ENCODE measurements around the gene FAM107A.

The FAM107A gene

GRCh38 chr3:58518291-58518789 lies 58.9 kb downstream of the FAM107A start:
- no peak for DNase-seq (ENCODE audit: low spot score)

DNA sequence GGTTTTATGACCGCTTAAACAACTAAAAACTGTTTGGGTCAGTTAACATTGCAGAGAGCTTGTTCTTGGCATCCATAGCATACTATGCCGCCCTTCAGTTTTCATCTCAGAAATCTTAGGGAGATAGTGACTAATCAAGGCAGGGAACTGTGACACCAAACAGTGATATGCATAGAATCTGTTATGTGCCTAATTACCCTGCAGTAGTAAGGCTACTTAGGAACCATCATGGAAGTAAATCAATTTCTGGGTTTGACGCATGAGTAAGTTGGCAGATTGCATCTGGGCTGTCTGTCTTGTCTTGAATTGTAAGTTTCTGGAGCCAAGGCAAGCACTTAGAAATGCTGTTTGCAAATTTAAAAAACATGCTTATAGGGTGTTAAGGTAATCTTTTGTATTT lies 62.8 kb downstream of the FAM107A start:
- no peak for DNase-seq (ENCODE audit: low spot score)

All from RKO (cell line).